ENCODE data around the gene TRIM56.
"Not testable (repeated sequence)": the region's sequence is repeated elsewhere in the genome, so short reads cannot be mapped to it uniquely, and the experiment has no call there.

Gene TRIM56

GRCh38 chr7:101089876-101090275 lies 4.6 kb downstream of the TRIM56 start:
- DNase-seq (ENCODE audit: low read depth), result no peak

- not testable (repeated sequence) for DNase-seq (ENCODE audit: low read depth)
These were observed 7.1 kb downstream of the TRIM56 start for GRCh38 chr7:101092266-101092905.

- peak; percentile 82 for DNase-seq (ENCODE audit: low read depth)
These were observed 8.6 kb downstream of the TRIM56 start for GRCh38 chr7:101093906-101094305.

- DNase-seq (ENCODE audit: low read depth), result no peak
These were observed 9.1 kb downstream of the TRIM56 start for GRCh38 chr7:101094376-101094775.

- peak; percentile 77 for DNase-seq (ENCODE audit: low read depth)
These were observed 9.6 kb downstream of the TRIM56 start for GRCh38 chr7:101094791-101095375.

- no peak for DNase-seq (ENCODE audit: low read depth)
These were observed 11.2 kb downstream of the TRIM56 start for GRCh38 chr7:101096331-101096956.

GRCh38 chr7:101096957-101097347 lies 11.7 kb downstream of the TRIM56 start:
- DNase-seq (ENCODE audit: low read depth), result no peak

- DNase-seq (ENCODE audit: low read depth), result no peak
These were observed 12.3 kb downstream of the TRIM56 start for GRCh38 chr7:101097561-101097960.

GRCh38 chr7:101099969-101100781 lies 14.9 kb downstream of the TRIM56 start:
- peak; percentile 100 for DNase-seq (ENCODE audit: low read depth)

GRCh38 chr7:101100858-101101847 lies 15.9 kb downstream of the TRIM56 start:
- no peak for DNase-seq (ENCODE audit: low read depth)

- DNase-seq (ENCODE audit: low read depth), result no peak
These were observed 16.7 kb downstream of the TRIM56 start for GRCh38 chr7:101102026-101102425.

GRCh38 chr7:101103701-101104100 lies 18.4 kb downstream of the TRIM56 start:
- not testable (repeated sequence) for DNase-seq (ENCODE audit: low read depth)

- no peak for DNase-seq (ENCODE audit: low read depth)
These were observed 19.0 kb downstream of the TRIM56 start for GRCh38 chr7:101104193-101104713.

- no peak for DNase-seq (ENCODE audit: low read depth)
These were observed 19.5 kb downstream of the TRIM56 start for GRCh38 chr7:101104799-101105198.

GRCh38 chr7:101105248-101105647 lies 20.0 kb downstream of the TRIM56 start:
- not testable (repeated sequence) for DNase-seq (ENCODE audit: low read depth)

GRCh38 chr7:101106386-101106785 lies 21.1 kb downstream of the TRIM56 start:
- no peak for DNase-seq (ENCODE audit: low read depth)

- DNase-seq (ENCODE audit: low read depth), result peak; percentile 79
These were observed 23.1 kb downstream of the TRIM56 start for GRCh38 chr7:101108330-101108857.

- DNase-seq (ENCODE audit: low read depth), result peak; percentile 65
These were observed 23.7 kb downstream of the TRIM56 start for GRCh38 chr7:101108961-101109360.

- no peak for DNase-seq (ENCODE audit: low read depth)
These were observed 24.1 kb downstream of the TRIM56 start for GRCh38 chr7:101109368-101109767.

- no peak for DNase-seq (ENCODE audit: low read depth)
These were observed 26.0 kb downstream of the TRIM56 start for GRCh38 chr7:101111261-101111660.

GRCh38 chr7:101112233-101112632 lies 27.0 kb downstream of the TRIM56 start:
- DNase-seq (ENCODE audit: low read depth), result peak; percentile 99

Measured in amniotic epithelial cell (primary cell).